ENCODE measurements around the gene MPND.
A peak's percentile ranks its signal among the peaks of the same experiment; 100 is the strongest.

Gene MPND, protein sequence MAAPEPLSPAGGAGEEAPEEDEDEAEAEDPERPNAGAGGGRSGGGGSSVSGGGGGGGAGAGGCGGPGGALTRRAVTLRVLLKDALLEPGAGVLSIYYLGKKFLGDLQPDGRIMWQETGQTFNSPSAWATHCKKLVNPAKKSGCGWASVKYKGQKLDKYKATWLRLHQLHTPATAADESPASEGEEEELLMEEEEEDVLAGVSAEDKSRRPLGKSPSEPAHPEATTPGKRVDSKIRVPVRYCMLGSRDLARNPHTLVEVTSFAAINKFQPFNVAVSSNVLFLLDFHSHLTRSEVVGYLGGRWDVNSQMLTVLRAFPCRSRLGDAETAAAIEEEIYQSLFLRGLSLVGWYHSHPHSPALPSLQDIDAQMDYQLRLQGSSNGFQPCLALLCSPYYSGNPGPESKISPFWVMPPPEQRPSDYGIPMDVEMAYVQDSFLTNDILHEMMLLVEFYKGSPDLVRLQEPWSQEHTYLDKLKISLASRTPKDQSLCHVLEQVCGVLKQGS

DNA sequence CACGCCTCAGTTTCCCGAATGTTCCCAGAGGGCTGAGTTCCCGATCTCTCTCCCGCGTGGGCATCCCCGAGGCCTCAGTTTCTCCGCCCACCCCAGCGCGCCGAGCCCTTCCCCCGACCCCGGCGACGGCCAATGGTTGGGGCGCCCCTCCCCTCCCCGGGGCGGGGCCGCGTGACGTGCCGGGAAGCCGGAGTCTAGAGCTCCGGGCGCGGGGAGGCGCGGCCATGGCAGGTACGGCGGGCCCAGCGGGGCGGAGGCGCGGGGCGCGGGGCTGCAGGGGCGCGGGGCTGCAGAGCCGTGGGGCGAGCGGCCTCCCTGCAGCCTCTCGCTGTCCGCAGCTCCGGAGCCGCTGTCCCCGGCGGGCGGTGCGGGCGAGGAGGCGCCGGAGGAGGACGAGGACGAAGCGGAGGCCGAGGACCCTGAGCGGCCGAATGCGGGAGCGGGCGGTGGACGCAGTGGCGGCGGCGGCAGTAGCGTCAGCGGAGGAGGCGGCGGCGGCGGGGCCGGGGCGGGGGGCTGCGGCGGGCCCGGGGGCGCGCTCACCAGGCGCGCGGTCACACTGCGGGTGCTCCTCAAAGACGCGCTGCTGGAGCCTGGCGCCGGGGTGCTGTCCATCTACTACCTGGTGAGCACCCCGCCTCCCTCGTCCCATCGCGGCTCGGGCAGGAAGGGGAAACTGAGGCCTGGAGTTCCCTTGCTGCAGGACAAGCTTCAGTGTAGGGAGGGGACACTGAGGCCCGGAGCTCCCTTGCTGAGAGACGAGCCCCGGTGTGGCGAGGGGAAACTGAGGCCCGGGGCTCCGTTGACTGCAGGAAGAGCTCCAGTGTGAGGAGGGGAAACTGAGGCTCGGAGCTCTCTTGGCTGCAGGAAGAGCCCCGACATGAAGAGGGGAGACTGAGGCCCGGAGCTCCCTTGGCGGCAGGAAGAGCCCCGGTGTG, at the start of gene MPND:
Gene MPND, plus strand, starts transcription at position 193 of the 938 bp plus-strand sequence. Its CDS starts 32 bp downstream, at position 225.
- ATAC-seq (peak; percentile 85), DNase-seq (ENCODE audit: low spot score in 2 of 2) (peak in 1 of 2 donors; percentile 93)
- Mint-ChIP-seq H3K4me3 (peak within 1 kb of the TSS; percentile 89), H3K27ac (peak within 1 kb of the TSS; percentile 56), H3K36me3 (peaks cover 33% of the 10 kb centered on the region), H3K4me1 (peaks cover 36% of the 10 kb centered on the region), H3K9me3 (no peaks in the 10 kb centered on the region)

DNA sequence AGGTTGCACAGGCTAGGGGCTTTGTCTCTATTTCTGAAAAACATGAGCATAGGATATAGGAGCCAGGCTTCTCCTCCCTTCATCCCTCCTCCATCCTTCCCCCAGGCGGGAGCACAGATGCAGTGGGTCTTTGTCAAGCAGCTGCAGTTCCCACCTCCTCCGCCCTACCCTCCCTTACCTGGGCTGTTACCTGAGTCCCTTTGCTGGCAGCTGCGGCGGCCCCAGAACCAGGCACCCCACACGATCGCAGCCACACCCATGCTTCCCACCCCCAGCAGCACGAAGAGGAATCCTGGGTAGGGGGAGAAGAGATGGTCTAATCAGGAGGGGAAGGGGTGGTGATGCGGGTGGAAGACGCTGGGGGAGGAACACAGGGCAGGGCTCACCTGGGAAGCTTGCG, 49.0 kb upstream of the MPND start:
- no peaks in the 10 kb centered on the region for H3K9me3 Mint-ChIP-seq
- H3K4me3 Mint-ChIP-seq: no peak overlapping the region
- H3K4me1 Mint-ChIP-seq: peaks cover 6% of the 10 kb centered on the region
- DNase-seq (ENCODE audit: low spot score in 2 of 2) (no peak), ATAC-seq (no peak)
- H3K27ac Mint-ChIP-seq: no peak overlapping the region
- H3K36me3 Mint-ChIP-seq: peaks cover 10% of the 10 kb centered on the region

DNA sequence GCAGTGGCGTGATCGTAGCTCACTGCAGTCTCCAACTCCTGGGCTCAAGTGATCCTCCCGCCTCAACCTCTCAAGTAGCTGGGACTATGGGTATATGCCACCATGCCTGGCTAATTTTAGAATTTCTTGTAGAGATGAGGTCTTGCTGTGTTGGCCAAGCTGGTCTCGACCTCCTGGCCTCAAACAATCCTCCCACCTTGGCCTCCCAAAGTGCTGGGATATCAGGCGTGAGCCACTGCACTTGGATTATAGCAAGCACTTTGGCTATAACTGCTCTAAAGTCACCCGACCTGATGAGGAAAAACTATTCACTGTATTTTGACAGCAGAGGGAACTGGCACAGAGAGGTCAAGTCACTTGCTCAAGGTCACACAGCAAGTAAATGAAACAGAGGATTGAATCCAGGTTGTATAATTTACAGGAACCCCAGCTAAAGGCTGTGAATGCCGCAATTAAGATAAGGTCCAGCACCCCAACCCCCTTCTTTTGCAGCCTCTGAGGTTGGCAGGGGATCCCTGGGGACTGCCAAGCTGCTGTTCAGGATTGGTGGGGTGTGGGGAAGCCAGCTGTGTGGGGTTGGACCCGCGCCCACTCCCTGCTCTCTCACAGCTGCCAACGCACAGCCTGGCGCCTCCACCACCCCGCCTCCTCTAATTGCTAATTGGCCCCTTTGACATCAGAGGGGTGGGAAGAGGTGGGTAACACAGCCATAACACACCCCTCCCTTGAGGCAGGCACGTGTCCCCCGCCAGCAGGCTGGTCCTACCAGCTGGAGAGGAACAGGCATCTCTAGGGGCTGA, 47.2 kb upstream of the MPND start:
- H3K36me3 Mint-ChIP-seq: peaks cover 10% of the 10 kb centered on the region
- ATAC-seq: no peak
- no peak for DNase-seq (ENCODE audit: low spot score in 2 of 2)
- H3K4me1 Mint-ChIP-seq: peaks cover 6% of the 10 kb centered on the region
- H3K27ac Mint-ChIP-seq: no peak overlapping the region
- no peaks in the 10 kb centered on the region for H3K9me3 Mint-ChIP-seq
- no peak overlapping the region for H3K4me3 Mint-ChIP-seq

DNA sequence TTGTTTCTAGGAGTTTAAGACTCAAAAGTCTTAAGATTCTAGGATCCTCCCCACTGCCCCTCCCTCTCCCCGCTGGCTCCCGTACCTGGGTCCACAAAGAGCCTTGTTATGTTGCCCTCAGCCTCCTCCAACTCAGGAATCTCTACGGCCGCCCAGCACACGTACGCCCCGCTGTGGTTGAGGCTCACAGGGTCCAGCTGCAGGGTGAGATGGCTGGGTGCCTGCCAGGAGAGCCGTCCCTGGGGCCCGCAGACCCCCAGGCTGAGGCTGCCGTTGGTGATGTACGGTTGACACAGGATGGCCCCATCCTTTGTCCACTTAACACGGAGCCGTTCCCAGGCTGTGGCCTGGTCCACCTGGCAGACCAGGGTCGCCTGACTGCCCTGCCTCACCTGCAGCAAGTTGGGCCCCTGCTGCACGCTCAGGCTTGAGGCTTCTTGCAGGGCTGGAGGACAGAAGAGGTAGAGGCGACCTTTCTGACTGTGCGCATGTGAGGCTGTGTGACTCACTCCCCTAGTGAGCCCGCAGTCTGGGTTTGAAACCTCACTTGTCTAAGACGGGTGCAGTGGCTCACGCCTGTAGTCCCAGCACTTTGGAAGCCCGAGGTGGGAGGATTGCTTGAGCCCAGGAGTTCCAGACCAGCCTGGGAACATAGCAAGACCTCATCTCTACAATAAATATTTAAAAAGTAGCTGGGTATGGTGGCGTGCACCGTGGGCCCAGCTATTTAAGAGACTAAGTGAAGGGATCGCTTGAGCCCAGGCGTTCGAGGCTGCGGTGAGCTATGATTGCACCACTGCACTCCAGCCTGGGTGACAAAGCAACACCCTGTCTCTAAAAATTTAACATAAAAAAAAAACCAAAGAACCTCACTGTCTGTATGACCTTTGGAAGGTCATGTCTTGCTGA, 45.2 kb upstream of the MPND start:
- H3K4me1 Mint-ChIP-seq: peaks cover 22% of the 10 kb centered on the region
- no peak overlapping the region for H3K27ac Mint-ChIP-seq
- H3K9me3 Mint-ChIP-seq: no peaks in the 10 kb centered on the region
- peak overlapping the region; percentile 24 for H3K4me3 Mint-ChIP-seq
- H3K36me3 Mint-ChIP-seq: peaks cover 4% of the 10 kb centered on the region
- peak in 1 of 2 donors; percentile 62 for DNase-seq (ENCODE audit: low spot score in 2 of 2)
- ATAC-seq: peak; percentile 96

DNA sequence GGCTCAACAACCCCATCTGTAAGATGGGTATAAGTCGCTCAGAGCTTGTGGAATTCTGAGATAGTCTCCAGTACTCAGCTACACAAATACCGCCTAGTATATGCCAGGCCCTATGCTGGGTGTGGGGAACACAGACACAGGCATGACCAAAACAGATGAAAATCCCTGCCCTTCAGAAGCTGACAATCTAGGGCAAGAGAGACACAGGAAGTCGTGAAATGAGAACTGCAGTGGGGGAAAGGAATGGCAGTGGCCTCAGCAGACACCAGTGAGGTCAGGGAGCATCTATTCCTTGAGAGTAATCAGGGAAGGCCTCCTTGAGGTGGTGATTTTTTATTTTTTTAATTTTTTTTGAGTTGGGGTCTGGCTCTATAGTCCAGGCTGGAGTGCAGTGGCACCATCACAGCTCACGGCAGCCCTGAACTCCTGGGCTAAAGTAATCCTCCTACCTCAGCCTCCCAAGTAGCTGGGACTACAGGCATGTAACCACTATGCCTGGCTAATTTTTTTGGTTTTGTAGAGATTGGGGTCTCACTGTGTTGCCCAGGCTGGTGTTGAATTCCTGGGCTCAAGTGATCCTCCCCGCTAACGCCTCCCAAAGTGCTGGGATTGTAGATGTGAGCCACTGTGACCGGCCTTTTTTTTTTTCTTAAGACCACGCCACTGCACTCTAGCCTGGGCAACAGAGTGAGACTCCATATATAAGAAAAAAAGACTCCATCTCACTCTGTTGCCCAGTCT, 44.4 kb upstream of the MPND start:
- DNase-seq (ENCODE audit: low spot score in 2 of 2): no peak
- peak; percentile 14 for ATAC-seq

DNA sequence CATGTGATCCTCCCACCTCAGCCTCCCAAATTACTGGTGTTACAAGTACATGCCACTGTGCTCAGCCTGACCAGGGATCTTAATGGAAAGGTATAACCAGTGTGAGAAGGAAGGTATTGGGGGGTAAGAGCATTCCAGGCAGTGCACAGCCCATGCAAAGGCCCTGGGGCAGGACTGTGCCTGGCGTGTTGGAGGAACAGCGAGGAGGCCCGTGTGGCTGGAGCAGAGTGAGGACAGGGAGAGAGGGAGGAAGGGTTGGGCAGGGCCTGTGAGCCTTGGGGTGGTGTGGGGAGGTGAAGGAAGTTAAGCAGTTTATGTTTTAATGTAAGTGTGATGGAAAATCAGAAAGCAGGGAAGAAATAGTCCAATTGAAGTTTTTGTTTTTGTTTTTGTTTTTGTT, 42.8 kb upstream of the MPND start:
- ATAC-seq (no peak), DNase-seq (ENCODE audit: low spot score in 2 of 2) (no peak)
- Mint-ChIP-seq H3K4me3 (peak overlapping the region; percentile 66), H3K4me1 (peaks cover 40% of the 10 kb centered on the region), H3K27ac (no peak overlapping the region), H3K9me3 (no peaks in the 10 kb centered on the region), H3K36me3 (peaks cover 4% of the 10 kb centered on the region)

More for the DNA sequence above, 44.4 kb upstream of the MPND start:
- H3K4me3 Mint-ChIP-seq: peak overlapping the region; percentile 24
- no peak overlapping the region for H3K27ac Mint-ChIP-seq
- peaks cover 4% of the 10 kb centered on the region for H3K36me3 Mint-ChIP-seq
- peaks cover 30% of the 10 kb centered on the region for H3K4me1 Mint-ChIP-seq
- no peaks in the 10 kb centered on the region for H3K9me3 Mint-ChIP-seq

DNA sequence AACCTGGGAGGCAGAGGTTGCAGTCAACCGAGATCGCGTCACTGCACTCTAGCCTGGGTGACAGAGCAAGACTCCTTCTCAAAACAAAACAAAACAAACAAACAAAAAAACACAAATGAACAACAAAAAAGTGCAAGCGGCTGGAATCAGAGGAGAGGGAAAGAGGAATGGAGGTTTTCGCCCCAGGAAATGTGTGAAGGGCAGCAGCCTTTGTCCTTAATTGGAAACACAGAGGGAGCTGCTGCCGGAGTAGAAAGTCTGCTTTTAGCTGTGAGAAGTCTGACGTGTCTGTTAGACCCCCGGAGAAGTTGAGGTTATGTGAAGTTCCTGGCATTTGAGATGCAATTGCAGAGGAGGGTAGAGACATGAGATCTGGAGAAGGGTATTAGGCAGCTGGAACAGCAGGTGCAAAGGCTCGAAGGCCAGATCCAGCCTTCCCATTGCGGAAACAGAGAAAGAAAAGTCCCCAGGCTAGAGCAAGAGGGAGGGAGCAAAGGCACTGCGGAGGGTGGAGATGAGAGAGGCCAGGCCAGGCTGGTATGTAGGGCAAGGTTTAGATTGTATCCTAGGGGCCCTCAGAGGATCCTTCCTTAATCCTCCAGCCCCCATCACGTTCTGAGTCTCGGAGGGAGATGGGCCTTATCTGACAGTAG, 41.6 kb upstream of the MPND start:
- Mint-ChIP-seq H3K27ac (peak overlapping the region; percentile 81), H3K4me1 (peaks cover 41% of the 10 kb centered on the region), H3K9me3 (no peaks in the 10 kb centered on the region), H3K4me3 (peak overlapping the region; percentile 66), H3K36me3 (peaks cover 4% of the 10 kb centered on the region)
- ATAC-seq (peak; percentile 14), DNase-seq (ENCODE audit: low spot score in 2 of 2) (no peak)

DNA sequence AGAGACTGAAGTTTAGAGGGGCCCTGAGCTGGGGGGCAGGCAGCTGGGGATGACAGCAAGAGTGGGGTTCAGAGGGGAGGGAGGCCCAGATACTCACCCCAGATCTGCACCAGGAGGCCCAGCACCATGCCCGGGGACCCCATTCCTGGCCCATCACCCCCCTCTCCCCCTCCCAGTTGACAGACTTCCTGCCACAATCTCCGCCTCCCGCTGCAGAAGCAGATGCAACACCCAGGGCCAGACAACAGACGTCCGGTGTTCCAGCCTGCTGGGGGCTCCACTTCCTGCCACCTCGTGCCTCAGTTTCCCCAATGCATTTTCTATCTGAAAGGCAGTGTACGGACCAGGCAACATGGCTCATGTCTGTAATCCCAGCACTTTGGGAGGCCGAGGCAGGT, 41.1 kb upstream of the MPND start, which contains the start of gene TMIGD2:
Gene TMIGD2, minus strand, starts transcription at position 147 of the 398 bp plus-strand sequence. Its CDS starts 4 bp downstream, at position 143.
- no peak for DNase-seq (ENCODE audit: low spot score in 2 of 2)
- no peaks in the 10 kb centered on the region for H3K9me3 Mint-ChIP-seq
- no peak for ATAC-seq
- peaks cover 41% of the 10 kb centered on the region for H3K4me1 Mint-ChIP-seq
- peaks cover 10% of the 10 kb centered on the region for H3K36me3 Mint-ChIP-seq
- H3K27ac Mint-ChIP-seq: peak within 1 kb of the TSS; percentile 81
- peak within 1 kb of the TSS; percentile 66 for H3K4me3 Mint-ChIP-seq

DNA sequence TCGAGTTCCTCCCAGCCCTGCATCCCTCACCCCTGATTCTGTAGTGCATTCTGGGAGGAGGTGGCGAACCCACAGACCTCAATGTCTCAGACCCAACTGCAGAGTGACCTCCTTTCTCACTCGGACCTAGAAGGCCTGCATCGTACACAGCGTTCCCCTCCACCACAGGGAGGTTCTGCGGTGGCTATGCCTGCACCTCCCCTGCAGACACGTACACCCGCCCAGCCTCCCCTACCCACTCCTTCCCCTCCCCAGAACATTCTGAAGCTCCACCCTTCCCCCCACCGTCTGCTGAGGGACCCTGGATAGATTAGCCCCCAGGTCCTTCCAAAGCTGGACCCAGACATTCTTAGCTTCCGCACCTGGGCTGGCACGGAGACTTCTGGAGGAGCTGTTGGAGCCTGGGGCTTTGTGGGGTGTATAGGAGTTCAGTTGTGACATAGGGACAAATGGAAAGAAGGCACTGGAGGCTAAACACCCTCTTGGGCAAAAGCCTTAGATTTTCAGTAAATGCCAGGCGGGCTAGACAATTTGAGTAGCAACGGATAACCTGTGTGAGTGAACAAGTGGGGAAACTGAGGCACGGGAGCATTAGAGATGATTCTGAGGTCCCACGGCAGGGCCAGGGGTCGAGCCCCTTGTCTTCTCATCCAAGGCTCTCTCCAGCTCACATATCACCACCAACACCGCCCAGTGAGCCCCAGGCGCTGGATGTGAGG, 39.4 kb upstream of the MPND start:
- Mint-ChIP-seq H3K4me1 (peaks cover 36% of the 10 kb centered on the region), H3K4me3 (peak overlapping the region; percentile 70), H3K36me3 (peaks cover 12% of the 10 kb centered on the region), H3K27ac (peak overlapping the region; percentile 51), H3K9me3 (no peaks in the 10 kb centered on the region)
- DNase-seq (ENCODE audit: low spot score in 2 of 2) (no peak), ATAC-seq (peak; percentile 64)

DNA sequence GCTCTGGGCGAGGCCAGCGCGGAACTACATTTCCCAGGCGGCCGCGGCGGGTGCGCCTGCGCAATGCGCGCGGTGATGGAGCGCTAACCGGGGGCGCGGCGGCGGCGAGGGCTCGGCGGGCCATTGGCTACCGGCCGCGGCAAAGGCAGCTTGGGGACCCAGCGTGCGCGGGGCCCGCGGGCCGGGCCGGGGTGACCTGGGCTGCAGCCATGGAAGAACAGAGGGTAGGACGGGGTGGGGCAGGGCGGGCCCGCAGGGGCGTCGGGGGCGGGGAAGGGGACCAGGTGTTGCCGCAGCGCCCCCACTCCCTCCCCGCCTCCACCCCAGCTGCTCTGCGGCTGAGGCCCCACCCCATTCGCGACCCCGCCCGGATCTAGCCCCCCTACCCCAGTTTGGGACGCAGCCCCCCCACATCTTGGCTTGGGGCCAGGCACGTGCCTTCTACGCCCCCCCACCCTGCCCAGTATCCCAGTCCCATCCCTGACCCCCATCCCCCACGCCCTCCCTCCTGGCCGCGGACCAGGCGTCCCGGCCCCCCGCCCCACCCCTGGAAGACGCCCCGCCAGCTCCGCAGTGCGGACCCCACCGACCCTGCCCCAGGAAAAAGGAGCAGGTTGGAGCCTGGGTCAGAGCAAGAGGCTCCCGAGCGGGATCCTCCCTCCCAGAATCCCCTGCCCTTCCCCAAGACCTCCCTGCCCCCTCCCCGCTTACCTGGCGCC, 38.7 kb upstream of the MPND start, which contains the start of gene FSD1:
Gene FSD1, plus strand, starts transcription at position 61 of the 719 bp plus-strand sequence. Its CDS starts 149 bp downstream, at position 210.
- ATAC-seq: peak; percentile 90
- Mint-ChIP-seq H3K27ac (peak within 1 kb of the TSS; percentile 51), H3K4me3 (peak within 1 kb of the TSS; percentile 70), H3K4me1 (peaks cover 35% of the 10 kb centered on the region), H3K9me3 (no peaks in the 10 kb centered on the region), H3K36me3 (peaks cover 16% of the 10 kb centered on the region)
- DNase-seq (ENCODE audit: low spot score in 2 of 2): peak; percentile 72 to 86

DNA sequence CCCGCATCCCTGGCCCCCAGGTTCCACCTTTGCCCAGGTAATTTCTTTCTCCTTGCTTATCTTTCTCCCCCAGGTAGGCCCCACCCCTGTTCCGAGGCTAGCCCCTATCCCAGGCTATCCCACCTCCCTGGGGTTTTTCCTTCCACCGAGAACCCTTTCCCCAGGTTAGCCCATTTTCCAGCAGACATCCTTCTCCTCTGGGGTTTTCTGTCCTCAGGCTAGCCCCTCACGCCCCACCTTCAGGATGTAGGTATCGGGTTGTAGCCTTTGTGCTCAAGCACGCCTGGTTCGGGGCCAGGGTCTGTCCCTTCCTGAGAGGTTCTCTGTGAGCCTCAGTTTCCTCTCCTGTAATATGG, 38.1 kb upstream of the MPND start:
- peaks cover 35% of the 10 kb centered on the region for H3K4me1 Mint-ChIP-seq
- peak overlapping the region; percentile 70 for H3K4me3 Mint-ChIP-seq
- H3K9me3 Mint-ChIP-seq: no peaks in the 10 kb centered on the region
- H3K36me3 Mint-ChIP-seq: peaks cover 16% of the 10 kb centered on the region
- DNase-seq (ENCODE audit: low spot score in 2 of 2) (no peak), ATAC-seq (no peak)
- H3K27ac Mint-ChIP-seq: no peak overlapping the region

DNA sequence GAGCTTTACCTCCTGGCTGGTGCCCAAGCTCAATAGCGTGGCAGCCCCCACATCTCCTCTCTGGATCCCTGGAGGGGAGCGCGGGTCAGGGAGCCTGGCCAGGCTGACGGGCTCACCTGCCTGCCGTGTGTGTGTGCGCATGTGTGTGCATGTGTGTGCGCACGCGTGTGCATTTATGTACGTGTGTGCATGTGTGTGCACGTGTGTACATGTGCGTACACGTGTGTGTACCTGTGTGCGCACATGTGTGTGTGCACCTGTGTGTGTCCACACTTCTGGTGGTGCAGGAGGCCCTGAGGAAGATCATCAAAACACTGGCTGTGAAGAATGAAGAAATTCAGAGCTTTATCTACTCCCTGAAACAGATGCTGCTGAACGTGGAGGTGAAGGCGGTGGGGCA, 37.7 kb upstream of the MPND start:
- H3K4me3 Mint-ChIP-seq: peak overlapping the region; percentile 70
- no peaks in the 10 kb centered on the region for H3K9me3 Mint-ChIP-seq
- no peak for ATAC-seq
- no peak for DNase-seq (ENCODE audit: low spot score in 2 of 2)
- H3K27ac Mint-ChIP-seq: no peak overlapping the region
- H3K36me3 Mint-ChIP-seq: peaks cover 16% of the 10 kb centered on the region
- peaks cover 35% of the 10 kb centered on the region for H3K4me1 Mint-ChIP-seq

All from stimulated activated effector memory CD8-positive, alpha-beta T cell treated with anti-CD3 and anti-CD28 coated beads, Interleukin-12 subunit alpha, Interleukin-12 subunit beta, amount 100 ng/mL, for 72 hours (primary cell).